ENCODE measurements around the gene ADRM1.

ADRM1 gene

GRCh38 chr20:62351469-62352401 is 48.9 kb downstream of the ADRM1 start:
- H3K9me3 Mint-ChIP-seq = peaks cover 8% of the 10 kb centered on the region
- peaks cover 9% of the 10 kb centered on the region for H3K4me1 Mint-ChIP-seq
- peaks cover 25% of the 10 kb centered on the region for H3K36me3 Mint-ChIP-seq (ENCODE audit: low read depth)
- H3K27me3 Mint-ChIP-seq (ENCODE audit: low read depth) = peaks cover 3% of the 10 kb centered on the region
- no peak overlapping the region for H3K4me3 Mint-ChIP-seq
- H3K27ac Mint-ChIP-seq = no peak overlapping the region
- TF ChIP-seq CTCF (IDR thresholded peaks at IDR 0.05; ENCODE audit: unreplicated experiment in 3 of 3) = no peak

GRCh38 chr20:62352402-62353288 is 49.8 kb downstream of the ADRM1 start:
- Mint-ChIP-seq H3K4me1 (peaks cover 9% of the 10 kb centered on the region), H3K9me3 (peaks cover 8% of the 10 kb centered on the region), H3K27ac (no peak overlapping the region), H3K36me3 (ENCODE audit: low read depth) (peaks cover 23% of the 10 kb centered on the region), H3K27me3 (ENCODE audit: low read depth) (peaks cover 3% of the 10 kb centered on the region), H3K4me3 (no peak overlapping the region)
- TF ChIP-seq CTCF (IDR thresholded peaks at IDR 0.05; ENCODE audit: unreplicated experiment in 3 of 3) = no peak

- H3K36me3 Mint-ChIP-seq (ENCODE audit: low read depth) = peaks cover 15% of the 10 kb centered on the region
- TF ChIP-seq CTCF (IDR thresholded peaks at IDR 0.05; ENCODE audit: unreplicated experiment in 3 of 3) = no peak
- no peak overlapping the region for H3K27ac Mint-ChIP-seq
- peaks cover 3% of the 10 kb centered on the region for H3K27me3 Mint-ChIP-seq (ENCODE audit: low read depth)
- peaks cover 4% of the 10 kb centered on the region for H3K9me3 Mint-ChIP-seq
- H3K4me1 Mint-ChIP-seq = peaks cover 13% of the 10 kb centered on the region
- H3K4me3 Mint-ChIP-seq = no peak overlapping the region
Measured at GRCh38 chr20:62353289-62354030, 50.7 kb downstream of the ADRM1 start.

GRCh38 chr20:62354031-62354808 is 51.4 kb downstream of the ADRM1 start:
- H3K27me3 Mint-ChIP-seq (ENCODE audit: low read depth) = peaks cover 2% of the 10 kb centered on the region
- H3K4me3 Mint-ChIP-seq = no peak overlapping the region
- H3K9me3 Mint-ChIP-seq = no peaks in the 10 kb centered on the region
- no peak for TF ChIP-seq CTCF (IDR thresholded peaks at IDR 0.05; ENCODE audit: unreplicated experiment in 3 of 3)
- H3K36me3 Mint-ChIP-seq (ENCODE audit: low read depth) = peaks cover 10% of the 10 kb centered on the region
- H3K27ac Mint-ChIP-seq = no peak overlapping the region
- peaks cover 17% of the 10 kb centered on the region for H3K4me1 Mint-ChIP-seq

GRCh38 chr20:62354811-62355341 is 52.1 kb downstream of the ADRM1 start:
- peaks cover 17% of the 10 kb centered on the region for H3K4me1 Mint-ChIP-seq
- no peak overlapping the region for H3K4me3 Mint-ChIP-seq
- no peak for TF ChIP-seq CTCF (IDR thresholded peaks at IDR 0.05; ENCODE audit: unreplicated experiment in 3 of 3)
- H3K36me3 Mint-ChIP-seq (ENCODE audit: low read depth) = peaks cover 4% of the 10 kb centered on the region
- H3K27ac Mint-ChIP-seq = no peak overlapping the region
- no peaks in the 10 kb centered on the region for H3K27me3 Mint-ChIP-seq (ENCODE audit: low read depth)
- no peaks in the 10 kb centered on the region for H3K9me3 Mint-ChIP-seq

Data from nephron (organoid).